PC-9 (cell line): Measurements from ENCODE around the gene BEND3.

Experiments used
- EZH2 ChIP-seq: fragments of 200-600 bp; sonication (generic); IDR thresholded peaks from 2 replicates; pipeline ENCODE4 v1.8.0; 2017; ENCODE audit warnings: antibody characterized with exemption, low read depth
- TF ChIP-seq, protein P1 (sequence below): fragments of 200-600 bp; sonication (generic); conservative IDR thresholded peaks from 2 replicates; pipeline ENCODE4 v1.6.1; 2017; ENCODE audit warnings: mixed run types, antibody characterized with exemption, mild to moderate bottlenecking, moderate library complexity

DNA sequence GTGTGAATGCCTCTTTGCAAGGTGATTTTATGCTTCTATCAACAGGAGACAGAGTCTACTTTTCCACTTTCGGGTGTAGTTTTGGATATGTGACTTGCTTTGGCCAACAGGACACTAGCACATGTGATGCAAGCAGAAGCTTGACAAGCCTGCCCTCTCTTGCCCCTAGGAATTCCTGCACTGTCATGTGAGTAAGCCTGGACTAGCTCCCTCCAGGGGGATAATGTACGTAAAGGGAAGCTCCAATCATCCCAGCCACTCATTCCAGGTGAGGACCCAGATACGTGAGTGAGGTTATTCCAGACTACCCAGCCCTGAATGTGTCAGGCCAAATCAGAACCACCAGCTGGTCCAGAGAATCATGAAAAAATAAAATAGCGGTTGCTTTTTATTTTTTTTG is 33.3 kb downstream of the BEND3 start:
- TF ChIP-seq, protein P1, sequence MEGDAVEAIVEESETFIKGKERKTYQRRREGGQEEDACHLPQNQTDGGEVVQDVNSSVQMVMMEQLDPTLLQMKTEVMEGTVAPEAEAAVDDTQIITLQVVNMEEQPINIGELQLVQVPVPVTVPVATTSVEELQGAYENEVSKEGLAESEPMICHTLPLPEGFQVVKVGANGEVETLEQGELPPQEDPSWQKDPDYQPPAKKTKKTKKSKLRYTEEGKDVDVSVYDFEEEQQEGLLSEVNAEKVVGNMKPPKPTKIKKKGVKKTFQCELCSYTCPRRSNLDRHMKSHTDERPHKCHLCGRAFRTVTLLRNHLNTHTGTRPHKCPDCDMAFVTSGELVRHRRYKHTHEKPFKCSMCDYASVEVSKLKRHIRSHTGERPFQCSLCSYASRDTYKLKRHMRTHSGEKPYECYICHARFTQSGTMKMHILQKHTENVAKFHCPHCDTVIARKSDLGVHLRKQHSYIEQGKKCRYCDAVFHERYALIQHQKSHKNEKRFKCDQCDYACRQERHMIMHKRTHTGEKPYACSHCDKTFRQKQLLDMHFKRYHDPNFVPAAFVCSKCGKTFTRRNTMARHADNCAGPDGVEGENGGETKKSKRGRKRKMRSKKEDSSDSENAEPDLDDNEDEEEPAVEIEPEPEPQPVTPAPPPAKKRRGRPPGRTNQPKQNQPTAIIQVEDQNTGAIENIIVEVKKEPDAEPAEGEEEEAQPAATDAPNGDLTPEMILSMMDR = no peak
- no peak for TF ChIP-seq EZH2
